ENCODE results near the gene MIAT. TPM values are rescaled to one million over a fixed set of nuclear protein-coding genes. Genes with fewer than 3 reads are reported as not detected.

Gene MIAT
- total and polyA plus RNA-seq, 2 of the 4 experiments (the other 2 are of a cell fraction) = 0.54 to 0.65 TPM

GRCh38 chr22:26608129-26608528, 49.3 kb upstream of the MIAT start:
- Histone ChIP-seq H3K4me2 (ENCODE audit: low read depth, low read length) (no peak overlapping the region), H3K9ac (ENCODE audit: low read depth, low read length) (no peak overlapping the region), H3K9me3 (ENCODE audit: control insufficient read depth, insufficient read depth, low read length) (no peaks in the 10 kb centered on the region), H4K8ac (ENCODE audit: low read depth in 2 of 2, low read length in 2 of 2) (peak overlapping the region in 1 of 2 experiments; percentile 2; a peak in 1 of 4 replicates), H2AFZ (replicated peaks; ENCODE audit: low read length, poor library complexity) (no peak overlapping the region), H4K91ac (ENCODE audit: insufficient read depth, low read depth, low read length) (peak overlapping the region; percentile 39; the same call in 1 of the 2 replicates), H4K20me1 (ENCODE audit: insufficient read depth, low read length) (no peaks in the 10 kb centered on the region), H3K18ac (ENCODE audit: low read depth, low read length) (no peak overlapping the region; the same call in 1 of the 2 replicates), H2BK120ac (ENCODE audit: low read depth, low read length) (peak overlapping the region; percentile 60), H3K27me3 (ENCODE audit: control insufficient read depth, insufficient read depth, low read length) (peaks cover 8% of the 10 kb centered on the region), H3K14ac (replicated peaks; ENCODE audit: low read depth, low read length) (no peak overlapping the region), H3K27ac (ENCODE audit: insufficient read depth, low read length) (no peak overlapping the region), H2BK20ac (ENCODE audit: low read depth, low read length) (peak overlapping the region; percentile 65), H3K4me3 (ENCODE audit: insufficient read depth, low read depth, low read length) (no peak overlapping the region), H3K4me1 (ENCODE audit: control insufficient read depth, insufficient read depth, low read length) (peaks cover 8% of the 10 kb centered on the region), H3K9me1 (ENCODE audit: insufficient read depth, low read length) (peaks cover 16% of the 10 kb centered on the region), H3K56ac (ENCODE audit: extremely low read depth, insufficient read depth, low read length) (no peak overlapping the region), H2BK5ac (ENCODE audit: low read depth, low read length, poor library complexity, severe bottlenecking) (no peak overlapping the region), H4K5ac (ENCODE audit: low read depth, low read length) (no peak overlapping the region), H2AK9ac (replicated peaks; ENCODE audit: low read depth, low read length, poor library complexity) (no peak overlapping the region), H3K79me1 (ENCODE audit: low read depth in 1 of 2, low read length in 2 of 2) (peaks cover 0 to 5% of the 10 kb centered on the region in 2 experiments; a peak in 1 of 4 replicates), H2AK5ac (ENCODE audit: low read depth, low read length) (peak overlapping the region; percentile 31; the same call in 1 of the 2 replicates), H3K4ac (ENCODE audit: low read depth, low read length) (peak overlapping the region; percentile 4; the same call in 1 of the 2 replicates), H3K36me3 (ENCODE audit: control insufficient read depth, insufficient read depth, low read length) (no peaks in the 10 kb centered on the region), H2BK15ac (ENCODE audit: low read depth, low read length) (peak overlapping the region; percentile 42; the same call in 1 of the 3 replicates), H3K23ac (ENCODE audit: low read depth, low read length) (no peak overlapping the region)
- ATAC-seq (ENCODE audit: low read depth) (no peak), DNase-seq (no peak)
- no peak for TF ChIP-seq CEBPB (IDR thresholded peaks at IDR 0.05; ENCODE audit: low read depth, low read length)
- no peak for TF ChIP-seq MXI1 (IDR thresholded peaks at IDR 0.05; ENCODE audit: borderline replicate concordance, low read depth, low read length)
- TF ChIP-seq CTCF (conservative IDR thresholded peaks at IDR 0.05; ENCODE audit: low read depth, low read length) = no peak
- no peak for TF ChIP-seq SMC3 (IDR thresholded peaks at IDR 0.05; ENCODE audit: low read depth, low read length)
- TF ChIP-seq RAD21 (IDR thresholded peaks at IDR 0.05; ENCODE audit: low read length) = no peak
- TF ChIP-seq ELK1 (IDR thresholded peaks at IDR 0.05; ENCODE audit: borderline replicate concordance, low read depth, low read length) = no peak
- no CpG with 5 or more reads among the region's 2 CpGs for WGBS, 2 experiments (ENCODE audit: extremely low coverage in 2 of 2, insufficient read length in 1 of 2)
- in situ Hi-C loops (cut with MboI; ENCODE audit: low sequenced_read_pairs) (no loop called here), intact Hi-C loops (cut with micrococcal nuclease) (no loop called here), dilution Hi-C loops (cut with HindIII; ENCODE audit: low sequenced_read_pairs, unreplicated experiment) (no loop called here)
- BruUV-seq (replicated peaks) = no TSS peak
- POLR2A ChIA-PET (ENCODE audit: unreplicated experiment) = no interaction called here
- CTCF ChIA-PET = no interaction called here

Measured in IMR-90 (cell line).